Hypothalamus (tissue), 51 donors: ENCODE results near the gene GMPR.

ENCODE experiments used
- DNase-seq, 51 donors: peaks; one replicate each; lab custom pipeline; 2025; lab: John Stamatoyannopoulos, UW

The GMPR gene

DNA sequence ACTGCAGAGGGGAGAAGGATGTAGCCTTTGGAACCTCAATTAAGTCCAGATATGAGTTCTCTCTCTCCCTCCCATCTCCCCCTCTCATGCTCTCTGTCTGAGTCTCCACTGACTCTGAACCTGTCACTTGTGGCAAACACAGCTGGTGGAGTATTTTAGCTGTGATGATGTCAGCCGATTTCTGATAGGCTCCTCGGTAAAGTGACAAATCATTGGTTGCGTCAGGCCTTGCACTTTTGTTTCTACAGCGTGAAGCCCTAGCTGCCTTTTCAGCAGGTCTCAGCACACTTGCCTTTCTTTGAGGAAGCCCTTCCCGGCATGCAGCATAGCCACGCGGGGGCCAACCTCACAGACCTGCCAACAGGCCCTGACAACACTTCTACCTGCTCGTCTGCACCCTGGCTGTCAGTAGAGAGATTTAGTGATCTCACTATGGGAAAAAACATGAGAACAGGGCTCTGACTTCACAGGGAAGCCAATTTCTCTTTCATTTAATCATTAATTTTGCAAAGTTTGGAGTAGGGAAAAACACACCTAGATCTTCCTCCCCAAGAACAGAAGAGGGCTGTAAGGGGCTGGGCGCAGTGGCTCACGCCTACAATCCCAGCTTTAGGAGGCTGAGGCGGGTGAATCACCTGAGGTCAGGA is 84.4 kb downstream of the GMPR start:
- peak in 41 of 51 donors; percentile 18 to 81 (median 60) for DNase-seq

DNA sequence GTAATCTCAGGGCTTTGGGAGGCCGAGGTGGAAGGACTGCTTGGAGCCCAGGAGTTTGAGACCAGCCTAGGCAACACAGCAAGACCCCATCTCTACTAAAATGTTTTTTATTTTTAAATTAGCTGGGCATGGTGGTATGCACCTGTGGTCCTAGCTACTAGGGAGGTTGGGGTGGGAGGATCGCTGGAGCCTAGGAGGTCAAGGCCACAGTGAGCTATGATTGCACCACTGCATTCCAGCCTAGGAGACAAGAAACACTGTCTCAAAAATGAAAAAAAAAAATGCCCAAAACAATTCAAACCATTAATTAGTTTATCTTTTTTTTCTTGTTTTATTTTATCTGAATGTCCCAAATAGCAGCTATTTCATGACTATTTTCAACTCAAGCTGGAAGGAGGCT is 85.8 kb downstream of the GMPR start:
- DNase-seq, result no peak

DNA sequence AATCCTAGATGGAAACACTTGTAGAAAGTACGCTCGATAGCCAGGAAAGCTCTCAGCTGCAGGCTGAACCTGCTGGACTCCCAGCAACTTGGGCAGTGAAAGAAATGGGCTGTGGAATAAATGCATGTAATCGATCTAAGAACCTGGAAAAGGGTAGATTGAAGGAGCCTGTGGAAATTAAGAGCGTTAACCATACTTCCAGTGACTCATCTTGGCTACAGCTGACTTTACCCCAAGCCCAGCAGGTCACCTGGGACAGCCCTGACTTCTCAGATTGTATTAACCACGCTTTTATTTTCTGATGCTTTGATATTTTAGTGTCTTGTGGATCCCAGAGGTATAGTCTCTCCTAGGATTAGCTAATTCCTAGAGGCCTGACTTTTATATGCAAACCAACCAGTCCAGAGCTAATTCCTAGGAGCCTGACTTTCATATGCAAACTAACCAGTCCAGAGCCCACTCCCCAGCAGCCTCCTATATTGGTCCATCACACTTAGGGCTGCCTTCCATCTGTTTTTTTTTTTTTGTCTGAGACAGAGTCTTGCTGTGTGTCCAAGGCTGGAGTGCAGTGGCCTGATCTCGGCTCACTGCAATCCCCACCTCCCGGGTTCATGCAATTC is 86.3 kb downstream of the GMPR start:
- no peak for DNase-seq

DNA sequence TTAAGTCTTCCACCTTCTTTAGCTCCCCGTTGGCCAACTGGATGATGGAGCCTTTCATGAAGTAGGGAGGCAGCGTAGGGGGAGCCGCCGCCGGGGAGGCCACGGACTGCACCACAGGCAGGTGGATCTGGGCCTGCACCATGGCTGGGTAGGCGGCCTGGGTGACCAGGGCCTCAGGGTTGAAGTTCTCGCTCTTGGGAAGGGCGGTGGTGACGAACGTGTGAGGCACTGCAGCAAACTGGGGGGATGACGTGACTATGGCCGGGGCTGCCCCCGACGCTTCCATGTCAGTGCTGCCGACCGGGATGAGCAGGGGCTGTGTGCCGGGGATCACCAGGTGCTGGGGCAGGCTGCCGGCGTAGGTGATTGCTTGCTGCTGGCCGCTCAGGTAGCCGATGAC is 88.1 kb downstream of the GMPR start:
- DNase-seq, result no peak

DNA sequence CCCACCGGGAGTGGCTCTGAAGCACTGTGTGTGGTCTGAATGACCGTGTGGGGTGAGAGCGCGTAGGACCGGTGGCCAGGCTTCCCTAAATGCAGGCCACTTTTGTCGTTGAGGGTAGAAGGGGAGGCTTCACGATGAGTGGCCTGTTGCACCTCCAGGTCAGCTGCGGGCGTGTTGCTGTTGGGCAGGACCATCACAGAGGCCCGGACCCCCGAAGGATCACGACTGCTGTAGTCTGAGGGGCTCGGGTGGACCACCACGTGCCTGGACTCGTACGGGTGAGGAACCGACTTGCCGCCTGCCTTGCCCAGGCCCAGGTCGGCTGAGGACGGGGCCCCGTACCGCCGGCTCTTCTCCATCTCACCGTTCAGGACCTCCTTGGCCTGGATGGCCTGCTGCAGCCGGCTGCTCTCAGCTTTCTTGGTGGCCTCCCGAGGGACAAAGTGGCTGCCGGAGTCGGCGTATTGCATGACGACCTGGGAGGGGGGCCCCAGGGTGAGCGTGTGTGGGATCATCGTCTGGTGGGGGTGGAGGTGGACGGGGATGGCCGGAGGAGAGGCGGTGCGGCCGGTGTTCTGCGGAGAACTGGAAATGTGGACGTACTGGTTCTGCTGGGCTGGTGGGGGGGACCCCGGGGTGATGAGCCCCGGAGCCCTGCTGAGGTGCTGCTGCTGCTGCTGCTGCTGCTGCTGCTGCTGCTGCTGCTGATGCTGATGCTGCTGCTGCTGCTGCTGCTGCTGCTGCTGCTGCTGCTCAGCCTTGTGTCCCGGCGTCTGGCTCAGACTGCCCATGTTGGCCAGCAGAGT is 88.8 kb downstream of the GMPR start:
- no peak for DNase-seq

DNA sequence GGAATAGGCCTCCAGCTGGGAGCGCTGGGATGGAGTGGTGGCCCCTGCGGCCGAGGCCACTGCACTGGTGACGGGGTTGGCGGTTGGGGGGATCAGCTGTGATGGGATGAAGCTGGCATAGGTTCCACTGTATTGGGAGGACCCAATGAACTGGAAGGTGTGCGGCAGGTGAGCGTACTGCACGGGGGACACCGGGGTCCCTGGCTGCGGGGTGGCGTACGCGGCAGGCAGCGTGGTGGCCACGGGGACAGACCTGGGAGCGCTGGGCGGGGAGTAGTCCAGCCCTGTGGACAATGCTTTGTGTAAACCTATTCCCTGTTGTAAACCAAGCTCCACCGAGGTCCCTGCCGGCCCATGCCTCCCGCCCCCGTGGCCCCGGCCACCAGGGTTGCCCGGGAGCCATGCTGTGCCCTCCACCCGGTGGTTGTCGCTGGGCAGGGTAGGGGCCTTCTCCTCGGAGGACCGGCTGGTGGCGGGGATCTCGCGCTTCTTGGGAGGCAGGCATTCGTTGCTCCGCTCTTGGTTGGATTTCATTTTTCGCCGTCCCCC is 89.5 kb downstream of the GMPR start:
- DNase-seq, result no peak

DNA sequence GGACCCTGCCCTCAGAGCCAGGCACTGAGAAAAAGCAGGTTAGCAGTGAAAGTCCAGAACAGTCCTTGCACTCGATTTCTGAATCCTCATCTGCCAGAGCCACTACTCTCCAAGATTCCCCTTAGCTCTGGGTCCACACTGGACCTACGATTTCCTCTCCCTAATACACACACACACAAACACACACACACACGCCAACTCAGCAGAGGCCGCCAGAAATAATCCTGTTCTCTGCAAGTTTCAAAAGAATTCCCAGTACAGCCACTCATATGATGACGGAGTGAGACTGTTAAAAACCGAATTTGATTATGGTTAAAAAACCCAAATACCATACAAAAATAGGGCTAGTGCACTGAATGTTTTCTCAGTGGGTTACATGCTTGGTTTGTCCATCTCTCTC is 90.8 kb downstream of the GMPR start:
- DNase-seq, result no peak

DNA sequence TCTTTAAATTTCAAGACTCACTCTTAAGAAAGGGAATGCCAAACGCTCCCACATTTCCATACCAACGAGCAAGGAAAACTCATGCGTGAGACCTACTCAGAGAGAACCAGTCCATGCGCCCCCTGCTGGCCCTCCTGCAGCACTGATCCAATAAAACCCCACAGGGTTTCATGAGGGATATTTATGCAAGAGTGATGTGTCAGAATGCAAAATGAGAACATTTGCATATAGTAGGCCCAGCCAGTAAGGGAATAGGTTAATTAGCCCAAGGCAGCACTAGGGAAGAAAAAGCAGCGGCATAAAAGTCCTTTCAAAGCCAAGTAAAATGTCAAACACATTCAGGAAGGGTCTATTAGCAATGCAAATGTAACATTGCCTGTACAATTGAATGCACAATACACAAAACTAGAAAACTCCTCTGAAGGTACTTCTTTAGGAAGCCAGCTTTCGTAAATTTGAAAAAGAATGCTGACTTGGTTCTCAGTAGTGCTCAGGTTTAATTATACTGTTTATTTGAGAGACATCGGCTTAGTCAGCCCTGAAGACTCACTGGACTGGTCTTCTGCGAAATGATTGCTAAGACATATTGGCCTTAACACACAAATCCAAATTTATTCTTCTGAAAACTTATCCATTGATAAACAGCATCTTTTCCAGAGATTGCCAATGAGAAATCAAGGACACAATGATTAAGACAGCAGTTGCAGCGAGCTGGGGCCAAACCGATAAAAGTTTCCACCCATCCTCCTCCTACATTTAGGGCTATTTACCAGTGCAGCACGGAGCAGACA is 93.2 kb downstream of the GMPR start:
- peak in 45 of 51 donors; percentile 6 to 87 (median 50) for DNase-seq

DNA sequence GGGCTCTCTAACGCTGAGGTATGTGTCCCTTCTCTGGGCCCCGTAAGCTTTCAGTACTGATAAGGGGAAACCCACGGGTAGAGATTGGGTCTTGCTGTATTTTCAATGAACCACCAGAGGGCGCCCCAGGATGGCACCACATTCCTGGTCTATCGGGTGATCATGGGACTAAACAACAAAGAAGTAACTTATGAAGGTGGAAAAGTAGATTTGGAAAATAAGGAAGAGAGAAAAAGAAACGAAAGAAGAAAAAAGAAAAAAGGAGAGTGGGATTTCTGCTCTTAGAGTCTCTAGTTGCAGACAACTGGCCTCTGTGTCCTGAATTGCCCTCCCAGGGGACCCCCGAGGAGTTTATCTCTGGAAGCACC is 93.8 kb downstream of the GMPR start:
- DNase-seq, result peak in 49 of 51 donors; percentile 8 to 91 (median 61)

DNA sequence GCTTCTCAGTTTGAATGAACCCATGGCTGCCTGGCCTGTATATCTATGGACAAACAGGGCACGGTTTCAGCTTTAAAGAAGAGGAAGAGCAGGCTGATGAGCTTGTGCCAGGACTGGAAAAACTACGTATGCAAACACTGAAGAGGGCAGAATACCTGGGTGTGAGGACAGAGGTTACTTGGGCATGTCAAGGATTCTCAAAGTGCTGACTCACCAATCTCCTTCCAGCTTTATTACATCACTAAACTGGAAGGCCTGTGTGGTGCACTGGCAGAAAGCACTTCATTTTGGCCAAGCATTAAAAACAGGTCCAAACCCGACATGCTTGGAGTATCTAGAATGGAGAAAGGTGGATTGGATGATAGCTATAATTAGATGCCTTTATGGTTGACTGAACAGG is 95.2 kb downstream of the GMPR start:
- no peak for DNase-seq

DNA sequence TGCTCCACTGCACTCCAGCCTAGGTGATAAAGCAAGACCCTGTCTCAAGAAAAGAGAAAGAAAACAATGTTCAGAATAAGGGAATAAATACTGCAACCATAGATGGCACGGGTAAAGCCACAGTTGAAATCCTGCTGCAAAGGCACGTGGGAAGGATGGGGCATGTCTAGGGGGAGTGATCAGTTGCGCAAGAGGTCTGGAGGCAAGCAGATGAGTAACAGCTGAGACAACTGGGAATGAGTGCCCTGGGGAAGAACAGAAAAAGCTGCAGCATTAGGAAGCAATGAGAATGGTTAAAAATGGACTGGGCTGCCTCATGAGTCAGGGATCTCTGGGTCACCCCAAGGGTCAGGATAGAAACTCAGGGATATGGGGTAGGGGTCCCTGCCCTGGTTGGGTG is 96.3 kb downstream of the GMPR start:
- DNase-seq, result peak in 1 of 51 donors; percentile 12

DNA sequence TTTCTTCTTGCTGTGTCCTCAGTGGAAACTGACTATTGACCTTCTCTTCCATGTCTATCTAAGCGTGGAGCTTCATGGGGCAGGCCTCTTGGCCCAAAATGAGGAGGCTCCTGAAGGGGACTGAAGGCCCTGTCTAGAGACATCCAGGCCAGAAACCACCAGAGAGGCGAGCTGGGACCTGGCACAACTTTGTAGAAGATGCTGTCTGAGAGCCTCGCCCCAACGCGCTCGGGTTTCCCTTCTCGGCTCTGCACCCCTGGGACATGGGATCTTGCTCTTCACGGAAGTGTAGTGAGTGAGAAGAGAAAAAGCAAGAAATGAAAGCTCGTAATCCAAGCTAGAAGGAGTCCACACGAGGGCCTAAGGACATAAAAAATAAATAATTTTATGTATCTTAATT is 96.8 kb downstream of the GMPR start:
- no peak for DNase-seq

DNA sequence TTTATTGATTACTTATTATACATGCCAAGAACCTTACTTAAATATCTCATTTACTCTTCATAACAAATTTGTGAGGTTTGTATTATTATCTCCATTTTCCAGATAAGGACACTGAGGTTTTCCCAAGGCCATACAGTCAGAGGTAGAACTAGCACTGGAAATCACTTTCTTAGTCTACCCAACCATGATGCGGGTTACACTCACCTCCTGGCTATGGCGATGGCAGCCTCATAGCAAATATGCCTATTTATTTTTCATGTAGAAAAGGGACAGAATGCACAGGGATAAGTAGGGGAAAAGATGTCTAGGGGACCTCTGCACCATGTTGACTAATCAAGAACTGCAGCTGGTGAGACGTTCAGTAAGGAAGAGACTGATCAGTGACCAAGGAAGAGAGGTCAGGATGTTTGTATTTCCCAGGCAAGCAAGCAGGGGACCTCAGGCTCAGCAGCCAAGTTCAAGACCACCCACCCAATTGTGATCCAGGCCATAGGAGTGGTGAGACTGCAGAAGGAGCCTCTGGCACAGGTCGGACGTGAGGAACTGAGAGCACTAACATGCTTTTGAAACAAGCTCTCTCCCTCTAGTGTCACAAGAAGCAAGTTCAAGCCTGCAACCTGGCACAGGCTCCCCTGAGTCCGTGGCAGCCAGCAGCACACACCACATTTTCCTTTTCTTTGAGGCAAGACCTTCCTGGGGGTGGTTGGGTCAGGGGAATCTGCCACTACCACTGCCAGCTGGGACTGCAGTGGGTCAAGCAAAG is 97.8 kb downstream of the GMPR start:
- DNase-seq, result no peak

DNA sequence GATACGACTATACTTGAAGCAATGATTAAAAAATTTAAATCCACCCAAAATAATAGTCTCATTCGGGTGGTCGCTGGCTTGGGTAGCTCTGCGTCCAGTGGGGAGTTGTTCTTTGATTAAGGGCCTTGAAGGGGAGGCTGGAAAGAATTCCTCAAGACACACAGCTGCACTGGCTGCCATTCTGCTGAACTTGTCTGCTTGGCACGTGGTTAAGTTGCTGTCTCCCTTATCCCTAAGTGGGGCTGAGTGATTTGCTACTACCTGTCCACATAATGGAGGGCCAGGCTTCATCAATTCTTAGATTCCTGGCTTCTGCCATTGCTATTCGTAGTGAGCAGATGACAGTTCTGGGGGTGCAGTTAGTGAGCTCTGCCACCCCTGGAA is 98.5 kb downstream of the GMPR start:
- no peak for DNase-seq

DNA sequence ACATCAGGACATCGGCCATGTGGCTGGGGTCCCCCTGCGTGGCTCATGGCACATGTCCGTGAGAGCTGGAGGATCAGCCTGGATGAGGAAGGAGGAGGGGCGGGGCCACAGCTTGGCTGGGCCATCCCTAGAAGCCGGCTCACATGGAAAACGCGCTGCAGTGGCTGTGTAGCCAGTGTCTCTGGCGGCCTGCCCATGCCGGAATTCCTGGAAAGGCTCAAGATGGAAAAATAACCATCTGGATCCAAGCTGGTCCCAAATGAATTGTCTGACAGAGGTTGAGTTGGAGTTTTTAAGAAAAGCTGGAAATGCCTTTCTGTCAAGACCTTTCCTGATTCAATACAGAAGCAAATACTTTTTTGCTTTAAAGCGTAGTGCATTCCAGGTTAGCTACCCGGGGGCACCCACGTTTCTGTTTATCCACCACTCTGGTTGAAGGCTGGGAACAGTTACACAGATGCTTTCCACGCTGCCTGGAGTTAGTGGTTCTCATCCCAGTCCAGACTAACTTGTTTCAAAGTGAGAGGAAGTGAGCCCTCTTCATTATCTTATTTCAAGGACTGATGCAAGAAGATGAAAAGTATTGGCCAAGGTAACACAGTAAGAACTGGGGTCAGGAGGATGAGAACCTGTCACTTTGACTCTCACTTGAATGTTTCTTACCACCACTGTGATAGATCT is 99.0 kb downstream of the GMPR start:
- DNase-seq, result peak in 33 of 51 donors; percentile 5 to 62 (median 39)

DNA sequence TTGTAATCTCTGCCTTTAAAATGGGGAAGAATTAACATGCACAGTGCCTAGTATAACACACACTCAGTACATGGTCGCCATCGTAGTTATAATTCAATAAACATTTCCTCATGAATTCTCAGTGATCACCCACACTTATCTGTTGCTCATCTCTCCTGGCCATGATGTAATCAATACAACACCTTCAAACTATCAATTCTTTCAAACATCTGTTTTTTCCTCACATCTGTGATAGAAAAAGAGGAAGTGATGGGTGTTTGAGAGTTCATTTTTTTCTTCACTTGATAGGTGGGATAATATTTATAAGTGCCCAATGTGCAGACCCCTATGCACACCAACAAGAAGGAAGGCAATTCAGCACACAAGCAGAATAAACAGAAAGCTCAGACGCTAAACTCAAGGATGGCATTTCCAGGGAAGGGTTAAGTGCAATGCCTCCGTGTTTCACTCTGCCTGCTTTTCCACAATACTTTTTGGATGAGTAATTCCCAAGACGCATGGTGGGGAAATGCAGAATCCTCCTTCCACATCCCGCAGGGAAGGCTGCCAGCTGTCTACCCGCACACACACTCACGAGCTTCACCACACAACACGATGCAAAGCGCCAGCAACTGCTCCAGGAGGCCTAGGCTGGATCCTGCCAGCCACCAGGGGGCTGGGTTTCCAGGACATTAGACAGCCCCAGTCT is 100.3 kb downstream of the GMPR start:
- DNase-seq, result peak in 12 of 51 donors; percentile 6 to 79 (median 20)

DNA sequence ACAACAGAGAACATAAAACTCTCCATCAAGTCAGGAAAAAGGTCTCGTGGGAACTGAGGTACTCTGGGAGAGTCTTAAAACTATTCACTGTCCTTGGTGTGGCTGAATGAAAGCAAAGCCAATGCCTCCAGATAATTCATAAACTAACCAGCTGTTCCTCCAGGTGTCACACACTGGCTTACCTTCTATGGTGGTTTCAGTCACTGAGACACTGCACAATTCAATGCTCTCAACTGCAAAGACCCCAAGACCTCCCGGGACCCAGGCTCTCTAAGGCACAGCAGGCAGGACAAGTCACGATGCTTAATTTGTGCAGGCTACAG is 100.8 kb downstream of the GMPR start:
- no peak for DNase-seq

DNA sequence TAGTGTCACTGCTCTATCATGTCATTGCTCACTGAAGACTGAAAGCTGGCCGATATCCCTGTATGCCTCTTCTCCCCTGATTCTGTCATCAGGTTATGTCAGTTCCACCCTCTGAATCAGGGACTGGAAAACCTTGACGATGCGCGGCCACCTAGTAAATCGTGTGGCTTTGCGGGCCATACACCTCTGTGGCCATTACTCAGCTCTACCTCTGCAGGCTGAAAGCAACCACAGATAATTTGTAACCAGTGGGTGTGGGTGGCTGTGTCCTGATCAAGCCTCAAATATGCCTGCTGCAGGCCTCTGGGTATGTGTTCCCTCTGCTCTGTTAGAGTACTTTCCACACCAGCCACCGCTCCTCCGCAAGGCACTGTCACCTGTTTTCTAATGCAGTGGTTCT is 105.2 kb downstream of the GMPR start:
- no peak for DNase-seq

DNA sequence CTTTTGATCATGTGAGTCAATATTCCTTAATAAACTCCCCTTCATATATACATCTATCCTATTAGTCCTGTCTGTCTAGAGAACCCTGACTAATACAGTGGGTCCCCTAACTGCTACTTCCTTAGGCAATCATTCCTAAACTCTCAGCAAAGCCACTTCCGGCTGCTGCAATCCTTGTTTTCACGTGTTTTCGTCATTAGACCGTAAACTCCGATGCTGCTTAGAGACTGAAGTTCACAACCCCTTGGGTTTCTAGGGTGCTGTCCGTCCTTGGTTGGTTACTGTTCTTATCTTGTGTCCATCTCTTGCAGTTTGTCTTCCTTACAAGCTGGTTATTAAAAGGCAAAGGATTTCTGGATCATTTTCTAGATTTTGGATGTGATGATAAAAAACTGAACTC is 106.4 kb downstream of the GMPR start:
- DNase-seq, result no peak
